ENCODE data around the gene ADAMTS2. TPM values are rescaled to one million over a fixed set of nuclear protein-coding genes. Genes with fewer than 3 reads are reported as not detected.

The ADAMTS2 gene
- total and polyA plus RNA-seq, 2 of the 8 experiments (the other 6 are each of a cell fraction or from before 2014, with no cell fraction given), result 6.6 to 7.3 TPM

GRCh38 chr5:179111267-179112207 lies 233.7 kb downstream of the ADAMTS2 start:
- Histone ChIP-seq H3K18ac (ENCODE audit: extremely low read depth, low read length) (no peak overlapping the region), H2AK5ac (ENCODE audit: low read depth, low read length) (no peak overlapping the region), H3K23ac (ENCODE audit: insufficient read length) (no peak overlapping the region), H3K4me2 (ENCODE audit: insufficient read depth in 1 of 2, low read depth in 2 of 2, low read length in 2 of 2) (no peak overlapping the region), H3K79me2 (ENCODE audit: control insufficient read depth in 1 of 2, insufficient read depth in 2 of 2, low read length in 2 of 2) (no peaks in the 10 kb centered on the region), H2BK120ac (replicated peaks; ENCODE audit: low read depth, low read length) (no peak overlapping the region), H4K91ac (replicated peaks; ENCODE audit: insufficient read length, low read length) (no peak overlapping the region), H4K20me1 (replicated peaks in 1 of 2; ENCODE audit: control insufficient read depth in 1 of 2, insufficient read depth in 2 of 2, low read length in 2 of 2) (no peaks in the 10 kb centered on the region), H2BK15ac (ENCODE audit: low read length) (no peak overlapping the region), H3K4ac (replicated peaks; ENCODE audit: insufficient read length, low read depth, low read length) (no peak overlapping the region), H3K4me3 (ENCODE audit: extremely low read depth in 1 of 4, insufficient read depth in 2 of 4, low read depth in 3 of 4, low read length in 4 of 4) (no peak overlapping the region), H3K27ac (ENCODE audit: low read depth, low read length) (no peak overlapping the region), H3K79me1 (ENCODE audit: low read depth, low read length) (no peaks in the 10 kb centered on the region), H3K56ac (replicated peaks; ENCODE audit: insufficient read length, low read depth, low read length) (no peak overlapping the region), H3K36me3 (ENCODE audit: control insufficient read depth in 2 of 4, insufficient read depth in 4 of 4, low read length in 3 of 4) (no peaks in the 10 kb centered on the region), H3K9ac (replicated peaks in 1 of 4; ENCODE audit: extremely low read depth in 1 of 4, low read depth in 3 of 4, low read length in 3 of 4) (no peak overlapping the region), H4K5ac (ENCODE audit: insufficient read length, low read depth, low read length) (no peak overlapping the region), H3K14ac (ENCODE audit: insufficient read length) (no peak overlapping the region), H3K23me2 (ENCODE audit: low read depth, low read length) (no peaks in the 10 kb centered on the region; the same call in 1 of the 2 replicates), H2AFZ (ENCODE audit: low read length) (no peak overlapping the region), H2BK5ac (ENCODE audit: low read depth, low read length) (no peak overlapping the region), H2BK12ac (ENCODE audit: low read depth, low read length) (no peak overlapping the region), H4K8ac (ENCODE audit: extremely low read depth, insufficient read depth, low read length) (no peak overlapping the region), H3K4me1 (replicated peaks in 1 of 4; ENCODE audit: control insufficient read depth in 3 of 4, insufficient read depth in 4 of 4, low read length in 3 of 4) (no peaks in the 10 kb centered on the region), H2BK20ac (ENCODE audit: low read length) (no peak overlapping the region), H3K27me3 (replicated peaks in 1 of 4; ENCODE audit: control insufficient read depth in 3 of 4, extremely low read depth in 1 of 4, insufficient read depth in 3 of 4, low read length in 3 of 4) (no peaks in the 10 kb centered on the region), H3K9me3 (ENCODE audit: insufficient read depth in 2 of 2, low read depth in 1 of 2, low read length in 1 of 2) (peaks cover 51 to 70% of the 10 kb centered on the region in 2 experiments)
- ChIA-PET POLR2A (ENCODE audit: partially characterized antibody) (no interaction called here), CTCF (ENCODE audit: partially characterized antibody) (no interaction called here)
- 84% methylated on average over 21 of the region's 21 CpGs; no CpG with 5 or more reads in 1 of the 2 experiments for WGBS, 2 experiments (ENCODE audit: extremely low coverage in 1 of 2, insufficient coverage in 1 of 2, insufficient read length in 1 of 2, insufficient replicate concordance in 2 of 2, low coverage in 1 of 2, low lambda C conversion rate in 2 of 2, missing lambda C conversion rate in 1 of 2)
- TF ChIP-seq ZNF274 (IDR thresholded peaks at IDR 0.05; ENCODE audit: borderline replicate concordance, extremely low read depth, low read length) (no peak), FOSL1 (IDR thresholded peaks at IDR 0.05; ENCODE audit: insufficient read depth, low read depth, low read length) (no peak)
- TF ChIP-seq, protein P1, sequence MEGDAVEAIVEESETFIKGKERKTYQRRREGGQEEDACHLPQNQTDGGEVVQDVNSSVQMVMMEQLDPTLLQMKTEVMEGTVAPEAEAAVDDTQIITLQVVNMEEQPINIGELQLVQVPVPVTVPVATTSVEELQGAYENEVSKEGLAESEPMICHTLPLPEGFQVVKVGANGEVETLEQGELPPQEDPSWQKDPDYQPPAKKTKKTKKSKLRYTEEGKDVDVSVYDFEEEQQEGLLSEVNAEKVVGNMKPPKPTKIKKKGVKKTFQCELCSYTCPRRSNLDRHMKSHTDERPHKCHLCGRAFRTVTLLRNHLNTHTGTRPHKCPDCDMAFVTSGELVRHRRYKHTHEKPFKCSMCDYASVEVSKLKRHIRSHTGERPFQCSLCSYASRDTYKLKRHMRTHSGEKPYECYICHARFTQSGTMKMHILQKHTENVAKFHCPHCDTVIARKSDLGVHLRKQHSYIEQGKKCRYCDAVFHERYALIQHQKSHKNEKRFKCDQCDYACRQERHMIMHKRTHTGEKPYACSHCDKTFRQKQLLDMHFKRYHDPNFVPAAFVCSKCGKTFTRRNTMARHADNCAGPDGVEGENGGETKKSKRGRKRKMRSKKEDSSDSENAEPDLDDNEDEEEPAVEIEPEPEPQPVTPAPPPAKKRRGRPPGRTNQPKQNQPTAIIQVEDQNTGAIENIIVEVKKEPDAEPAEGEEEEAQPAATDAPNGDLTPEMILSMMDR (IDR thresholded peaks at IDR 0.05; ENCODE audit: control extremely low read depth in 1 of 3, insufficient read depth in 1 of 3, low read depth in 1 of 3, low read length in 3 of 3), result no peak
- DNase-seq (ENCODE audit: low read depth in 1 of 2, low spot score in 2 of 2), result no peak
- FAIRE-seq, result no peak
